ENCODE measurements around the gene GRIP2. TPM values are rescaled to one million over a fixed set of nuclear protein-coding genes. Genes with fewer than 3 reads are reported as not detected.
A peak's percentile ranks its signal among the peaks of the same experiment; 100 is the strongest.

Gene GRIP2
- total and polyA plus RNA-seq, 9 donors, result 1.1 to 19.4 (median 5.4) TPM

DNA sequence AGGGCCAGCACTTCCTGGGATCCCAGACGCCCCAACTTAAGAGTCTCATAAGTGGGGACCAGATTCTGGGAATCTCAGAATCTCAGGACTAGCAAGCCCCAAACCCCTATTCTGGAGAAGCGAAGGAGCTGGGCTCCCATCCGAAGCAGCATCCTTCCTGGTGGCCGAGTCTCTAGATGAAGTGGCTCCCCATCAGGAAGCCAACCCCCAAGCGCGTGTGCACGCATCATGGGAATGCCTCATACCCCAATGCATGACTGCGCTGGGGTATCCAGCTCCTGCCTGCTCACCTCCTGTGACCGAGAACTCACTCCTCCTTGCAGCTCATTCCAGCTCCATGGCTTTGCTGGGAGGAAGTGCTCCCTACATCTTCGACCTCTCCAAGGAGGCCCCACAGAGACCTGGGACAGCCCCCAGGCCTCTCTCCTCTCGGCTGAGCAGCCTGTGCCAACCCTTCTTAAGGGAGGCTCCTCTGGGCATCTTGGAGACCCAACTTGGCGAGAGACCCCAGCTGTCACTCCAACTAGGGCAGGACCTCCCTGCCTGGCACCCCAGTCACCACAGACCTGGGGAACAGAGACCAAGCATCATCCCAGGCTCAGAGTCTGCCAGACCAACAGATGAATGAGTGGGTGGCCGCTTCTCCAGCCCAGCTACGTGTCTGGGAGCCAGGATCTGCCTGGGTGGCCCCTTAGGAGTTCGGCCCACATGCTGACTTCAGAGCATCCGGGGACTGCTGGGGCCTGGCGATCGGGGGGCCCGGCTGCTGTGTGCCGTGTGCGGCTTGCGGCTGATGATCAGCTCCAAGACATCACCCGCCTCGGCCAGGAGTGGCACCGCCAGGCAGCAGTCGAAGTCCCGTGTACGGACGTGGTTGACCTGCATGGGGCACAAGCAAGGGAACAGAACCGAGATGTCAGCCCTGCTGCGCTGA, 46.9 kb downstream of the GRIP2 start:
- Histone ChIP-seq H3K9me3 (no peaks in the 10 kb centered on the region), H3K4me3 (no peak overlapping the region), H3K36me3 (no peaks in the 10 kb centered on the region), H3K27me3 (no peaks in the 10 kb centered on the region), H3K27ac (no peak overlapping the region), H3K4me1 (ENCODE audit: insufficient read depth) (peaks cover 7% of the 10 kb centered on the region)
- no peak for TF ChIP-seq POLR2A (IDR thresholded peaks at IDR 0.05)
- TF ChIP-seq EP300 (IDR thresholded peaks at IDR 0.05), result no peak
- TF ChIP-seq CTCF (IDR thresholded peaks at IDR 0.05), result no peak
- peak in 3 of 5 donors; percentile 23 to 30 (median 24) for DNase-seq
- 79 to 91% (median 82%) methylated on average over 31 of the region's 31 CpGs for WGBS, 3 donors
- intact Hi-C loops (cut with DNase I), result no loop called here

GRCh38 chr3:14491396-14492190, 48.5 kb downstream of the GRIP2 start:
- TF ChIP-seq POLR2A (IDR thresholded peaks at IDR 0.05), result no peak
- TF ChIP-seq CTCF (IDR thresholded peaks at IDR 0.05), result no peak
- no peak for TF ChIP-seq EP300 (IDR thresholded peaks at IDR 0.05)
- 77 to 82% (median 79%) methylated on average over 17 of the region's 17 CpGs for WGBS, 3 donors
- intact Hi-C loops (cut with DNase I), result no loop called here
- Histone ChIP-seq H3K9me3 (no peaks in the 10 kb centered on the region), H3K36me3 (no peaks in the 10 kb centered on the region), H3K27ac (no peak overlapping the region), H3K4me1 (ENCODE audit: insufficient read depth) (peaks cover 14% of the 10 kb centered on the region), H3K4me3 (no peak overlapping the region), H3K27me3 (no peaks in the 10 kb centered on the region)
- peak in 4 of 5 donors; percentile 15 to 29 (median 19) for DNase-seq

- H3K4me3 ChIP-seq, result no peak overlapping the region
- TF ChIP-seq EP300 (IDR thresholded peaks at IDR 0.05) (no peak), POLR2A (IDR thresholded peaks at IDR 0.05) (no peak), CTCF (IDR thresholded peaks at IDR 0.05) (no peak)
- intact Hi-C loops (cut with DNase I), result no loop called here
- no peak overlapping the region for H3K27ac ChIP-seq
- peaks cover 14% of the 10 kb centered on the region for H3K4me1 ChIP-seq (ENCODE audit: insufficient read depth)
- H3K9me3 ChIP-seq, result no peaks in the 10 kb centered on the region
- 93 to 95% (median 94%) methylated on average over 2 of the region's 2 CpGs for WGBS, 3 donors
- no peaks in the 10 kb centered on the region for H3K27me3 ChIP-seq
- no peaks in the 10 kb centered on the region for H3K36me3 ChIP-seq
- no peak for DNase-seq
These were observed 49.3 kb downstream of the GRIP2 start for GRCh38 chr3:14490831-14491230.

- intact Hi-C loops (cut with DNase I), result no loop called here
- H3K27me3 ChIP-seq, result no peaks in the 10 kb centered on the region
- DNase-seq, result peak in 2 of 5 donors; percentile 14 to 29
These were observed 49.9 kb downstream of the GRIP2 start for GRCh38 chr3:14490255-14490654.

More at GRCh38 chr3:14490255-14490654, 49.9 kb downstream of the GRIP2 start:
- peaks cover 14% of the 10 kb centered on the region for H3K4me1 ChIP-seq (ENCODE audit: insufficient read depth)
- H3K36me3 ChIP-seq, result no peaks in the 10 kb centered on the region
- TF ChIP-seq POLR2A (IDR thresholded peaks at IDR 0.05) (no peak), CTCF (IDR thresholded peaks at IDR 0.05) (no peak)
- no peak overlapping the region for H3K4me3 ChIP-seq
- 87 to 92% (median 88%) methylated on average over 4 of the region's 4 CpGs for WGBS, 3 donors
- H3K9me3 ChIP-seq, result no peaks in the 10 kb centered on the region
- peak overlapping the region in 1 of 2 donors; percentile 14 for H3K27ac ChIP-seq

Measured in ovary (tissue), 9 donors.